HG03095 (cell line): ENCODE measurements around the gene DNAJC15.

Experiments
- ATAC-seq: cut with Tn5 transposase; IDR thresholded peaks from one replicate; pipeline ENCODE4 v1.9.1; 2021; ENCODE audit warnings: moderate library complexity; ENCODE audit not compliant: unreplicated experiment

Gene DNAJC15

DNA sequence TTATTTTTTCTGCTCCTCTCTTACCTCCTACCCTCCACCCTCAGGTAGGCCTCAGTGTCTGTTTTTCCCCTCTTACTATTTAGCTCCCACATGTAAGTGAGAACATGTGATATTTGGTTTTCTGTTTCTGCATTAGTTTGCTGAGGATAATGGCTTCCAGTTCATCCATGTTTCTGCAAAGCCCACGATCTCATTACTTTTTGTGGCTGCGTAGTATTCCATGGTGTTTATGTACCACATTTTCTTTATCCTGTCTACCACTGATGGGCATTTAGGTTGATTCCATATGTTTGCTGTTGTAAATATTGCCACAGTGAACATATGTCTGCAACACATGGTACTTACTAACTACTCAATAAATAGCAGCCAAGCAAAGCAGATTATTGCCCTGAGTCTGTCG is 56.8 kb downstream of the DNAJC15 start:
- ATAC-seq = no peak

DNA sequence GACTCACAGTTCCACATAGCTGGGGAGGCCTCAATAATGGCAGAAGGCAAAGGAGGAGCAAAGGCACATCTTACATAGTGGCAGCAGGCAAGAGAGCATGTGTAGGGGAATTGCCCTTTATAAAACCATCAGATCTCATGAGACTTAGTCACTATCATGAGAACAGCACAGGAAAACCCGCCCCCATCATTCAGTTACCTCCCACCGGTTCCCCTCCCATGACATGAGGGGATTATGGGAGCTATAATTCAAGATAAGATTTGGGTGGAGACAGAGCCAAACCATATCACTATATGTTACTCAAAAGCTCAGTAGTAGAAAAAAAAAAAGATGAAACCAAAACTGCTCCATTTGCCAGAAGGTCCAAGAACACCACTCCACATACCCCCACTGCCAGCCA is 58.5 kb downstream of the DNAJC15 start:
- no peak for ATAC-seq

DNA sequence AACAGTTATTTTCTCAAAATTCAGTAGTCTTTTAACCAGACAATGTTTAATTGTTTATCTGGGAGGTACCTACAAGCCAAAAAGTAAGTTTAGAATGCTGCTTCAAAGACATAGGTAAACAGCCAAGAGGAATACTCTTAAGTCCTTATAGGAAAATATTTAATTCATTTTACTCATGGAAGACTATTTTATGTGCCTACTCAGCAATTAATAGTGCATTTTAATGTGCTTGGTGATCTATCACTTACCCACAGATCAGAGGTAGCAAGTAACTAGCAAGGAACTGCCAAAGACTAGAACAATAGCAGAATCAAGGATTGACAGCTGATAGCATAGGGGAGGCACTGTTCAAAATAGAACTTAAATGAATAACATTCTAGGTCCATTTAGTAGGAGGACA is 60.4 kb downstream of the DNAJC15 start:
- no peak for ATAC-seq

DNA sequence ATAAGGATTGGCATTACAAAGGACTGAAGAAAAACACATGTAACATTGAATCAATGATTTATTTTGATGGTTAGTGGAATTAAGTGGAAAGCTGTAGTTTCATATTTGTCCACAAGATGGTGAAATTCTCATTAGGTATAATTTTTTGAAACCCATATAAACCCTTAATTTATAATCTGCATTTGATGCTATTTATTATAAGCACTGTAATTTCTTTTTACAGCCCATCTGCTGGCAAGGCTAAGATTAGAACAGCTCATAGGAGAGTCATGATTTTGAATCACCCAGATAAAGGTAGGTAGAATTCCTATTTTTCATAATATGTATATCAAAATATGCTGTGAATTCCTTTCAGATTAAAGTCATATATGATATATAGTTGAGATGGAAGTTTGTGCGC is 62.2 kb downstream of the DNAJC15 start:
- no peak for ATAC-seq

DNA sequence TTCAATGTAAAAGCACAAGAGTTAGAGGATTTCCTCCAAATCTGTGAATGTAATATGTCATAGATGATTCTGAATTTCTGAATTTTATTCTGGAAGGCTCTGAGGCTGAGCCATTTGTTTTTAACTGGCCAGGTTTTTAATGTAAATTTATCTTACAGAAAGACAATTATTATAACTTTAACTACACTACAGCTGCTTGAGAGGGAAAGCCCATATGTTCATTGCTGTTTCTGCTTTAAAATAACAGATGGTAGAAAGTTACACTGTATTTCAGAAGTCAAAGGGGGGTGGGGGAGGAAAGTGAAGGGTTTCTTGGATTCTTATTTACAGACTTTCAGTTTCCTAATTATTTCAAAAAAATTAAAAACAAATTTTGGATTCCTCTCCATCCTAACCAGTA is 62.8 kb downstream of the DNAJC15 start:
- no peak for ATAC-seq

DNA sequence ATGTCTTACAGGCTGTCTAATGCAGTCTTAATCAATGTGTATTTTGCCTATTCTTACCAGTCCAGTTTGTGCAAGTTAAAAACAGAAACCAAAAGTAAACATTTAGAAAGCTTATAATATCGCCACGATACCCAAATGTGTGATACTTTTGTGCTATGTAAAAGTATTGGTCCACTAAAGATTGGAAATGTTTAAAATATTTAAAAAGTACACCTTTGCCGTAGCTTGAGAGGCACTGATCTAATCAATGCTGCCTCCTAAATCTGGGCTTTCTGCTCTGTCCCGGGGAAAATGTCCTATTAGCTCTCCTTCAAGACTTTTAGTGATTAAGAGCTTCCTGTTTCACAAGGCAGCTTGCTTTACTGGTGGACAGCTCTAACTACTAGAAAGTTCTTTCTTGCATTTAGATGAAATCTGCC is 64.7 kb downstream of the DNAJC15 start:
- peak; percentile 55 for ATAC-seq

DNA sequence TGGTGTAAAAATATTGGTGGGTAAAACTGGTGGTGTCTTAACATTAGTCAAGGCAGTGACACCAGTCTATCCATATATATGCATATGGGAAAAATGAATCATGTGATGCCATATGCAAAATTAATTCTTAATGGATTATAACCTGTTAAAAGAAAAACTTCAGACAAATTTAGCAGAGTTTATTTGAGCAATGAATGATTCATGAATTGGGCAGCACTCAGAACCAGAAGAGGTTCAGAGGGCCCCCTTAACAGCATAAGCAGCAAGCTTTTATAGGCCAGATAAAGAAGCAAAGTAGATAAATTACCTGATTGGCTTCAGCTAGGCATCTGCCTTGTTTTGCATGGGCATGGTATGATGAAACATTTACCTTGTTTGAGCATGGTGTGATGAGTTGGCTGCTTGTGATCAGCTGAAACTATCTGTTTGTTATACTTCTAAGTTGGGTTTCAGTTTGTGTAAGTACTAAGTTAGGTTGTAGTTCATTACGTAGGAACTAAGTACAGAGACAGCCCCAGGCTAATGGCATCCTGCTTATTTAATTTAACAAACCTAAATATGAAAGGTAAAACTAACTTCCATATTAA is 66.6 kb downstream of the DNAJC15 start:
- ATAC-seq = no peak

DNA sequence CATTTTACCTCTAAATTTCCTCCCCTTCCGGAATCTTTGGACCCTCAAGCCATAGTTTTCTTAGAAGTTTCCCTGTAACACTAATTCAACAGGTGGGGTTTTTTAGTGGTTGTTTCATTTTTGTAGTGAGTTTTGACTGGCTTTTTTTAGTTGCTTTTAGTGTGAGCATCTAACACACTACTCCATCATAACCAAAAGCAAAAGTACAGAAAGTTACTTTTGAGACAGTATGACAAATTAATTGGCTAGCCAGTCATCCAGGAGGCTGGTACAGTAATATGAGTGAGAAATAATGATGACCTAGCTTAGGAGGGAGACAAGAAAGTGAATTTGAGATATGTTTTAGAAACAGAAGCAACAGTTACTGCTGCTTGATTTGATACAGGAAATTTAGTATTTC is 71.5 kb downstream of the DNAJC15 start:
- ATAC-seq = peak; percentile 88

DNA sequence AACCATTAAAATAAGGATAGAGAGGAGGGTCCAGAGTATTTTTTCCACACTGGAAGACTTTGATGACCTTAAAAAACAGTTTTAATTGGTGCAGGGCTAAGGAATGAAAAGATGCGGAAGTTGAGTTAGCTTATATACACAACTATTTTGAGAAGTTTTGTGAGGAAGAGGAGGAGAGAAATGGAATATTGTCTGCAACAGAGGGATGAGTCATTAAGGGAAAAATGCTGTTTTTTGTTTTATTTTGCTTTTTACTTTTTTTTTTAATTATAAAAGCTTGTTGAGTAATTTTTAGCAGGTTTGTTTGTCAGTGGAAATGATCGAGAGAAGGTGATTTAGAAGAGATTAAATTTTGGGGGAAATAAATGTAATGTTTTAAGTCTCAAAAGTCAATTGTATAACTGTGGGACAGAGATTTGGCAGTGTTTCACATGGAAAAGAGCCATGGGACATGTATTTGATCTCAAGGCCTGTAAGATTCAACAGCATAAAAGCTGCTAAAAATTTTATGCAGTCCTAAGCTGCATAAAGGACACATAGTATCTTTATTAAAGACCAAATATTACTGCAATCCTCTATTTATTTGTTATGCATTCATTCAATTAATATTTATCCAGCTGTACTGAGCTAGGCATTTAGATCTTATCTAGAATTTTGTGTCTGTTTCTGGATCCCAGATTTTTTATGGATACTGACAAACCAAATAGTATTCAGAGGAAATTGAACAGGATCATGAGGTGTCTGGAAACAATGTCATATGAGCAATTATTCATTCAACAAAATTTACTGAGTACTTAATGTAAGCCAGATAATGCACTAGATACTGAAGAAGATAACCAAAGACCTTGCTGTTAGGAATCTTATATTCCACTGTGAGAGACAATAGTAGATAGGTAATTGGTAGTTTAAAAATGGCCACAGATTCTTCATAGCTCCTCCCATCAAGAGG is 72.7 kb downstream of the DNAJC15 start:
- no peak for ATAC-seq

DNA sequence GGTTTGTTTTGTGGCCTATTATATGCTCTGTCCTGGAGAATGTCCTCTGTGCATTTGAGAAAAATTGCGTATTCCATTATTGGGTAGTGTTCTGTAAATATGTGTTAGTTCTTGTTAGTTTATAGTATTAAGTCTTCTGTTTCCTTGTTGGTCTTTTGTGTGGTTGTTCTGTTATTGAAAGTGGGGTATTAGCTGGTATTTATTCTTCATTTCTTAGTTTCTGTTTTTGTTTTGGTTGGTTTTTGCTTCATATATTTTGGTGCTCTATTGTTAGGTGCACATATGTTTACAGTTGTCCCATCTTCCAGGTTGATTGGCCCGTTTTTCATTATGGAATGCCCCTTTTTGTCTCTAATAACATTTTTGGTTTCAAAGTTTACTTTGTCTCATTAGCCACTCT is 77.3 kb downstream of the DNAJC15 start:
- ATAC-seq = no peak

DNA sequence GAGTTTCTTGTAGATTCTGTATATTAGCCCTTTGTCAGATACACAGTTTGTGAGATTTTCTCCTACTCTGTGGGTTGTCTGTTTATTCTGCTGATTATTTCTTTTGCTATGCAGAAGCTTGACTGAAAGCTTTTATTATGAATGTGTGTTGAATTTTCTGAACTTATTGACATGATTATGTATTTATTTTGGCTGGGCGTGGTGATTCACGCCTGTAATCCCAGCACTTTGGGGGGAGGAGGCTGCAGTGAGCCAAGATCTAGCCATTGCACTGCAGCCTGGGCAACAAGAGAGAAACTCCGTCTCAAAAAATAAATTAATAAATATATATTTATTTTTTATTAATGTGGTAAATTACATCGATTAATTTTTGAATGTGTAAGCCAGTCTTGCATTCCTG is 78.9 kb downstream of the DNAJC15 start:
- ATAC-seq = no peak

DNA sequence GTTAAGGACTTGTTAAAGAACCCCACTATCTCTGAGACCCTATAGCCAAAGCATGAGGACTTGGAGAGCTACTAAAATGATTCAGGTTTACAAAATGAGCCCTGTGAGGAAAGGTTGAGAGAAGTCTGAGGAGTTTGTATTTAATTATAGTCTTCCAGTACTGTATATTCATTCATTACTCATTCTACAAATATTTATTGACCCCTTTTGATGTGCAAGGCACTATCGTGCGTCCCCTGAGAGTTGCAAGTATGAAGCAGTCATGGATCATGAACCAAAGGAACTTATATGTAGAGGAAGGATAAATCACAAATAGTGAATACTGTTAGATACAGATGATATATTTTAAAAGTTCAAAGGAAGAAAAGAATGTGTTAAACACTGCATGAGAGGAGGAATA is 84.4 kb downstream of the DNAJC15 start:
- no peak for ATAC-seq

DNA sequence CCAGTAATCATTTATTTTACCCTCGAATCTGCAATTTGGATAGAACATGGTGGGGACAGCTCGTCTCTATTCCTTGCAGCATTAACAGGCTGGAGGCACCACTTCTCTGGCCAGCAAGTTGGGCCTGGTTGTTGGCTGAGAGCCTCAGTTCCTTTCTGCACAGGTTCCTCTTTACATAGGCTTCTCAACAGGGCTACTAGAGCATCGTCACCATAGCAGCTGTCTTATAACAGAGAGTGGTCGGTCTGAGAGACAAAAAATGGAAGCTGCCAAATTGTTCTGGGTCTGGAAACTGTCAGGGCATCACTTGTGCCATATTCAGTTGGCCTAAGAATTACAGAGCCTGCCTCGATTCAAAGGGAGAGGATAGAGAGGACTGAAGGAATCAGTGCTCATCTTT is 86.7 kb downstream of the DNAJC15 start:
- no peak for ATAC-seq

DNA sequence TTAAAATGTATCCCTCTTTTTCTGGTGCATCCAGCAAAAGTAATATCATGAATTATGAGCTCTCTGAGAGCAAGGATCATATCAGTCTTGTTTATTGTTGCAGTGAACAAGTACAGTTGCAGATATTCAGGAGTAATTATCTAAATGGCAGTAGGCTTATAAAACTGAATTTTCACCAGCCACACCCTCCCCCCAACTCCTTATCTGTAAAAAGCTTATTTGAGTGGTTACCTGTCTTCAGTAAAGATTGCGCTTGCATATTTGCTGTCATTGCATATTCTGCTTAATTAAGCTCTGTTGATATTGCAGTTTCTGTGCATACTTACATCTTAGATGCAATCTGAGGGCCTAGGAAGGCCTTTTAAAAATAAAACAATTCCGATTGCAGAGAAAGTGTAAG is 87.3 kb downstream of the DNAJC15 start:
- no peak for ATAC-seq

DNA sequence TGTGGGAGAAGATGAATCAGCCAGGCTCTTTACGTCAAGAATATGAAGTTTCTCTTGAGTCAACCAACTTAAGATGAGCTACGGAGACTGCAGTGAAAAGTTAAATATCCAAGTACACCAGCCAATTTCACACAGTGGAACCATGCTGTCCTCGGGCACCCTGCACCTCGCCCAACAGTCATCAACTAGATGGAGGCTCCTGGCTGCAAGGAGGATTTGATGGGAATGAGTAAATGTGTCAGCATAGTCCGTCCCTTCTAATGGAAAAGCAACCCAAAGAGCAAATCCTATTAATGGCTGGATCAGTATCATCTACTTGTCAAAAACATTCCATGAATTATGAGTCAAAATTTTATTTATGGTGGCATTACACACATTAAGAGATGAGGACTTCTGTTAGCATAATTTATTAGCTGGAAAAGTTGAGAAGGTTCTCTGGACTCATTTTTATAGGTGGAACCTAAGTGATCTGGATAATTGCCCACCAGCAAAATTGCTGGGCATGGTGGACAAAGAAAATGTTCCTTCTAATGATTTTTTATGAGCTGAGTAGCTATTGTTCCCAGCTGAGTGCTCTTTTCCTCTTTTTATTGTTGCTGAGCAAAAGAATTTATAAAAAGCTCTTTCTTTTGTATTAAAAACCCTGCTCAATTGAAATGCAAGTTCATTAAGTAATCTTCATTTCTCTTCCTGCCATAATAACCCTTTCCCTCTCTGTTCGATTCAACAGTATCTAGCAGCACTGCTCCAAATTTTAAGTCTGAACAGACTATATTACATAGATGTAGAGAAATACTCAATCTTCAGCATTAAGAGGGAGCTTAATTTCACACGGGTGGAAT is 88.4 kb downstream of the DNAJC15 start:
- no peak for ATAC-seq

DNA sequence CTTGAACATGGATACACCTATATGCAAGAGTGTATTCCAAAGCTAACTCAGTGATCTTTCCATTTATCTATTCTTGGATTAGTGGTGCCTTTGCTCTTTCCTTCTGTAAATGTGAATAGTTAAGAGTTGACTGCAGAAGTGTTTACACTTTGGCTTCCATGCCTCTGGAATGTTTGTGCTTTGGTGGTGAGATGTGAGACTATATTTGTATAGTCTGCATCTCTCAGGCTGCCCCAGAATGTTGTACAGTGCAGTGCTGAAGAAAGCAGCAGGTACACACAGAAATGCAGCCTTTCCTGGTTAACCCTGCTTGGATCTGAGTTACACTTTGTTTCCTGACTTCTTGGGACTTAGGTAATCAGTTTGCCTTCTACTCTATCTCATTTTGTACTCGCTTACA is 90.2 kb downstream of the DNAJC15 start:
- ATAC-seq = no peak

DNA sequence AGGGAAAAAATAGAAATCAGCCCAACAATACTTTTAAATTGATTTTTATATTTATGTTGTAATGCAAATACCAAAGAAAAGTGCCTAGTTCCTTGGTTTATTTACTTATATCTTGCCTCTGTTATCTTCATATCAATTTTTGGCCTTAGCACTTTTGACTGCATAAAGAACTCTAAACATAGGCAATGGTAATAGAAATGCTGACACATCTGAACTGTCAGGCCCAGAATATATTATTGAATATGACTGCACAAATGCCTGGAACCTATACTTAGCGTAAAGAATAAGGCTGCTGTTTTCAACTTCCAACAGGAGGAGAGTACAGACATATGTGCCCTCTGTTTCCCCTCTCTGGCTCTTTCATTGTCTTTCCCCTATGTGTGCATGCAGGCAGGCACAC is 91.1 kb downstream of the DNAJC15 start:
- ATAC-seq = no peak

DNA sequence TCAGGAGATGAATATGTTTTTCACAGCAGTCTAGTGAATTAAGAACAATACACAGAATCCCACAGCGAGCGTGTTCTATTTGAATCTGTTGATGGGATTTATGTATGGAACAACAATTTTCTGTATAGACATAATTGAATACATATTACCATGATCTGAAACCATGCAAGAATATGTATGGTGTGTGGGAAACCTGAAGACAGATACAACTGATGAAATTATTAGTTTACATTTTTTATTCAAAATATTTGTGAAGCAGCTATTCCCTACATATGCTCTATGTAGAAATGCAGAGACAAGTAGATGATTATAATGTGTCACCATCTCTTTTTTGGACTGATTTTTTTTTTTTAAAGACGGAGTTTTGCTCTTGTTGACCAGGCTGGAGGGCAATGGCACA is 91.8 kb downstream of the DNAJC15 start:
- no peak for ATAC-seq

DNA sequence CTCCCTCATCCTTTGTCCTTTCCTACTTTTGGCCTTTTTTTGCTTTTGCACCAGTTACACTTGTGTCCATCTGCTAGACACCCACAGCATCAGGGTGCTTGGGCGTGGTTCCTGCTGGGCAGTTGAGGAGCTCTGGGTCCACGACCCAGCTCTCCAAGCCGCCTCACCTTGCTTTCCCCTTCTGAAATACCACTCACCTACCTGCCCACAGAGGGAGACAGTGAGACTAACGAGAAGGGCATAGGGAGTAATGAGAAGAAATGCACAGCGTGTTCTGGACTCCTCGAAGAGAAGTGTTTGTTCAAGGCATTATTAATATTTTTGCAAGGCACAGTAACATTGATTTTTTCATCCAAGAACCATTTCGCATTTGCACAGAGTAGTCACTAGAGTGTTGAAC is 92.9 kb downstream of the DNAJC15 start:
- ATAC-seq = no peak

DNA sequence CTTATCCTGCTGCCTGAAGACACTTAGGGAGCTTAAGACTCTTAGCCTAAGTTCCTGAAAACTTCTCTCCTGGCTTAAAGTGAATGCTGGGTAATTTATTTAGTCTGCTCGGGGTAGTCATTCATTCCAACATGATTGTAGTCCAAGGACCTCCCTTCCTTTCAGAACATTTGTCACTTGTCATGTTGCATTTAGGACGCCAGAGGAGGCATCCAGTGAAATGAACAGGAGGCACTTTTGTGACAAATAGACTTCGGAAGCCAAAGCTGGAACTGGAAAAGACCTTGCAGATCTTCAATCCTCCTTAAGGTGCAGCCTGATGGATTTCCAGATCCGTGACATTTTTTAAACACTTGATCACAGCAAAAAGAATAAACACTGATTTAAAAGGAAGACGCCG is 95.1 kb downstream of the DNAJC15 start:
- no peak for ATAC-seq

DNA sequence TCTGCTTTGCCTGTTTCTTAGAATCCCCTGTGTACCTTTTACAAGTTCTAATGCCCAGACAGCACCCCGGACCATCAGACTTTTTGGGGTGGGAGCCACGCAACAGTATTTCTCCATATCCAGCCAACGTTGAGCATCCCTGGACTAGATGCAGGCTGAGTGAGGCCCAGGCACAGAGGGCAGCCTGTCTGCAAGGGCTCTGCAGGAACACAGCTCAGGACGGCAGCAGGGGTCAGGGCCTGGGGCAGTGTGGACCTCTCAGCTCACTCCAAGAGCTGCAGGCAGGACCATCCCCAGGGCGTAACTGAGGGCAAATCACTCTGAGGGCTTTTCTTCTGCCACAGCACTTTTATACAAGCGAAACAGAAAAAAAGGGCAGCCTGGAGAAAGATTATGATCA is 95.8 kb downstream of the DNAJC15 start:
- no peak for ATAC-seq

DNA sequence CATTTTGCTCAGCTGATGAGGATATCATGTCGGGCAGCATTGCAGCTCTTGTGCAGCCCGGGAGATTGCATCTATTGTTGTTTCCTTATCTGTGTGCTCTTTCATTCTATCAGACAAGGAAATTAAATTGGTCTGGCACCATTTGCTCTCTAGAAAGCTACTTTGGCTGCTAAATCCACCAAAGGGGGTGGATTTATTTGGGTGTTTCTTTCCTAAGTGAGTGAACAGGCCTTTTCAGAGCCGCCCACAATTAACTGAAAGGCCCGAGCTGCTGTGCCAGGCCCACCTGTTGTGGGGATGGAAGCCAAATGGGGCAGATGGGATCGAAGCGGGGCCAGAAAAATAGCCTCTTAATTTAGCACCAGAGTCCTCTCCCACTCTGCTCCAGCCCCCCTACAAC is 99.4 kb downstream of the DNAJC15 start:
- no peak for ATAC-seq
